ENCODE measurements around the gene GCNT2.
"Not testable (repeated sequence)": the region's sequence is repeated elsewhere in the genome, so short reads cannot be mapped to it uniquely, and the experiment has no call there.

The GCNT2 gene

DNA sequence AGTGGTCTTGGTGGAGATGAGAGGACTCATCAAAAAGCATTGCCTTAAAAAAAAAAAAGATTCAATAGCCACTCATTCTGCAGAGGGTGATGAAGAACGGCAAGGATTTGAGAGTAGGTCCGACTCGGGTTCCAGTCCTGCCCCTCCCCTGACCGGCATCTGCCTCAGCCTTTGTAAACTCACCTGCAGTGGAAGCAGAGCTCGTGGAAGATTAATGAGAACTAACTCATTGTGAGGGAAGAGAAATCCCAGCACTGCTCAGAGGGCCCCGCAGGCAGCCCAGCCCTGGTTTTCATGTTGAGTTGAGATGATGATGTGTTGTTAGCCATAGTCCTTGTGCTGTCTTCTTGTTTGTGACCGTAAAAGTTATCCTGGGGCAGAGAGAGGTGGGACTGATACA is 59.4 kb downstream of the GCNT2 start:
- no peak for DNase-seq (ENCODE audit: low read depth in 3 of 3)

GRCh38 chr6:10581402-10581801 is 60.3 kb downstream of the GCNT2 start:
- DNase-seq (ENCODE audit: low read depth in 3 of 3) = not testable (repeated sequence)

GRCh38 chr6:10582774-10583508 is 61.8 kb downstream of the GCNT2 start:
- no peak for DNase-seq (ENCODE audit: low read depth in 3 of 3)

- DNase-seq (ENCODE audit: low read depth in 3 of 3) = no peak
These were observed 62.4 kb downstream of the GCNT2 start for GRCh38 chr6:10583509-10583901.

DNA sequence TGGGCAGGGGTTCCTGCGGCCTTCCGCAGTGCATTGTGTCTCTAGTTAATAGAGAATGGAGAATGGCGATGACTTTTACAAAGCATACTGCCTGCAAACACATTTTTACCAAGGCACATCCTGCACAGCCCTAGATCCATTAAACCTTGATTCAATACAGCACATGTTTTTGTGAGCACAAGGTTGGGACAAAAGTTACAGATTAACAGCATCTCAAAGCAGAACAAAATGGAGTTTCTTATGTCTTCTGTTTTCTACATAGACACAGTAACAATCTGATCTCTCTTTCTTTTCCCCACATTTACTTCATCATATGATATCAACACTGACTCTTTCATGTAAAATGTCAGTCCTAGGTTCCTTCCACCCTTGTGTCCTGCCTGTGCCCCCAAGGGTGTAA is 63.5 kb downstream of the GCNT2 start:
- no peak for DNase-seq (ENCODE audit: low read depth in 3 of 3)

DNA sequence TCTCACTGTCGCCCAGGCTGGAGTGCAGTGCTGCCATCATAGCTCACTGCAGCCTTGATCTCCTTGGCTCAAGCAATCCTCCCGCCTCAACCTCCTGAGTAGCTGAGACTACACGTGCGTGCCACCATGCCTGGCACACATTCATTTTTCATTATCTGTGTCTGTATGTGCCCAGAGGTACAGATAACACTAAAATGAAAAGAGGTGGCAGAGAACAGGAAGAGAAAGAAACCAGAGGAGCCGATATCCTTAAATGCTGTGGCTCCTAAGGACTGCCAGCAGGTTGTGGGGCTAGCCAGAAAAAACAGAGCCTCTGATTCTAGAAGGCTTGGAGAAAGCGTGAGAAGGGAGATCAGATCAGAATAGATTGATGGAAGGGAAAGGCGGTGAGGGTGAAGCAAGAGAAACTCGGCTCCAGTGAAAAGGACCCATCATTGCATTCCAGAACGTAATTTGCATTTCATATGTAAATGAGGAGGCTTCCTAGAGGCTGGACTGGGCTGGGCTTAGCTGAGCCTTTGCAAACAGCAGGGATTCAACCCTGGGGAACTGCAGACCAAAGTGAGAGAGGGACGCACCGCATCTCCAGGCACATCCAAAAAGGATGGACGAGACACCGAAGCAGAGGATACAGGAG is 64.2 kb downstream of the GCNT2 start:
- DNase-seq (ENCODE audit: low read depth in 3 of 3) = no peak

- DNase-seq (ENCODE audit: low read depth in 3 of 3) = no peak
These were observed 65.2 kb downstream of the GCNT2 start for GRCh38 chr6:10586302-10586701.

GRCh38 chr6:10587656-10588406 is 66.7 kb downstream of the GCNT2 start:
- no peak for DNase-seq (ENCODE audit: low read depth in 3 of 3)

- no peak for DNase-seq (ENCODE audit: low read depth in 3 of 3)
These were observed 67.6 kb downstream of the GCNT2 start for GRCh38 chr6:10588562-10589428.

DNA sequence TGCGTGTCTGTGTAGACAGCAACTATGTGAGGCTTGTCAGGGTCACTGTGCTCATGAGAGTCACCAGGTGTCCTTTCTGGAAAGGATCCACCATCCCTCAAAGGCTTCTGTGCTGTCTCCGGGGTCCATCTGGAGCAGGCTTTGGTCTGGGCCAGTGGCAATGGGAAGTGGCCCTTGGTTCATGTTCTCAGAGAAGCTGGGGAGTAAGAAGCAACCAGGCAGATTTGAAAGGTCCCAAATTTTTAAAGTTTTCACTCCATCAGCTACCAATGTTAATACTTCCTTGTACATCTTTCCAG is 68.2 kb downstream of the GCNT2 start:
- DNase-seq (ENCODE audit: low read depth in 3 of 3) = no peak

DNA sequence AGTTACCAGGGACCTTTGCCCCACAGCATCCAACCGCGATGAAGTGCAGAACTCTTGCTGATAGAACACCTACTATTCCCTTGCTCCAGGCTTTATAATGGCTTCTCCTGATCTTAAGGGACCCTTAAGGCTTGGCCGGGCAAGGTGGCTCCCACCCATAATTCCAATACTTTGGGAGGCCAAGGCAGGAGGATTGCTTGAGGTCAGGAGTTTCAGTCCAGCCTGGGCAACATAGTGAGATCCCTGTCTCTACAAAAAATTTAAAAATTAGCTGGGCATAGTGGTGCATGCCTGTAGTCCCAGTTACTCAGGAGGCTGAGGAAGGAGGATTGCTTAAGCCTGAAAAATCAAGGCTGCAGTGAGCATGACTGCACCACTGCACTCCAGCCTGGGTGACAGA is 68.8 kb downstream of the GCNT2 start:
- no peak for DNase-seq (ENCODE audit: low read depth in 3 of 3)

GRCh38 chr6:10591422-10592160 is 70.4 kb downstream of the GCNT2 start:
- no peak for DNase-seq (ENCODE audit: low read depth in 3 of 3)

- DNase-seq (ENCODE audit: low read depth in 3 of 3) = no peak
These were observed 74.8 kb downstream of the GCNT2 start for GRCh38 chr6:10595731-10596664.

DNA sequence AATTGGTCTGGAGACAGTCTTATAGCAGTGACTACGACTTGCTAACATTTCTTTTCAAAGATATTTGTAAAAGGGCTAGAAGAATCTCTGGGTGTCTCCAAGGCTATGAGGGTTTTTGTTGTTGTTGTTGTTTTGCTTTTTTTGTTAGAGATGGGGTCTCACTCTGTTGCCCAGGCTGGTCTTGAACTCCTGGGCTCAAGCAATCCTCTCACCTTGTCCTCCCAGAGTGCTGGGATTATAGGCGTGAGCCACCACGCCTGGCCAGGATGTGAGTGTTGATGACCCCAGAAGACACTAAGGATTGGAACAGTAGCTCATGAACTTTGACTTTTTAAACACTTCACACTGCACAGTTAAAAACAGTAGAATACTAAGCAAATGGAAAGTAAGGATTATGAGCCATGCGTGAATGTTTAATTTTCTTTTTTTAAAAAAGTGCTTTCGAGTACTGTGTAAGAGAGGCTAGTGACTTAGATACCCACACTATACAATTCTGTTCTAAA is 76.4 kb downstream of the GCNT2 start:
- no peak for DNase-seq (ENCODE audit: low read depth in 3 of 3)

DNA sequence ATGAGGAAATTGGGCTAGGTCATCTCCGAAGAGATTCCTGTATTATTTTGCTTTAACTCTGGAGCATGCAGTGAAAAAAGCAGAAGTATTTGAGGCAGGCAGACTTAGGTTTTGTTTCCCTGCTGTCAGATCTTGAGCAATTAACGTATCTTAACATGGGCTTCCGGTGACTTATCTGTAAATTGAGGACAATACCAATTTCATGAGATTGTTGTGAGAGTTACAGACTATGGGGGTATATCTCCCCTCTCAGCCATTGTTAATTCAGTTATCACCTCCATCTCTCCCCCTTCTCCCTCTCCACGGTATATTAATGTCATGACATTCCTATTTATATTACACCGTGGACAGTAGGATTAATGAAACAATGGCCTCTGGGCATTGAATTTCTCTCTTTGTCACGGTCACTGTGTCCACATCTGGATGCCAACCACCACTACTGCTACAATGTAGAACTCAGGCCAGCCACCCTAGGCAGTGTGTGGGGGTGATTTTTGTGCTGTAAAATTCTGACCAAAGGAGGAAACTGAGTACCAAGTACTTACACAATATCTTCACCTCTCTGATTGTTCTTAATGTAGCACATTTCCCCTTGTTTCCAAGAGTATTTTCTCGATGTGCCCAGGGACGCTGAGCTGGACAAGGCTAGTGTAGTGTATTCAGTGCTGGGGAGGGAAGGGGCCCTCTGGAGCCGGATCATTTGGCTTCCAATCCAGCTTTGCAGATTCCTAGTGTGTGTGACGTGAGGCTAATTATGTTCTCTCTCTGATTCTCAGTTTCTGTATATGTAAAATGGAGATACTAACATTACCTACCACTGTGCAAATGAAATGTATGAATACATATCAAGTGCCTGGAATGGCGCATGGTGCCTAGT is 77.2 kb downstream of the GCNT2 start:
- DNase-seq (ENCODE audit: low read depth in 3 of 3) = no peak

GRCh38 chr6:10599046-10599445 is 77.9 kb downstream of the GCNT2 start:
- DNase-seq (ENCODE audit: low read depth in 3 of 3) = no peak

DNA sequence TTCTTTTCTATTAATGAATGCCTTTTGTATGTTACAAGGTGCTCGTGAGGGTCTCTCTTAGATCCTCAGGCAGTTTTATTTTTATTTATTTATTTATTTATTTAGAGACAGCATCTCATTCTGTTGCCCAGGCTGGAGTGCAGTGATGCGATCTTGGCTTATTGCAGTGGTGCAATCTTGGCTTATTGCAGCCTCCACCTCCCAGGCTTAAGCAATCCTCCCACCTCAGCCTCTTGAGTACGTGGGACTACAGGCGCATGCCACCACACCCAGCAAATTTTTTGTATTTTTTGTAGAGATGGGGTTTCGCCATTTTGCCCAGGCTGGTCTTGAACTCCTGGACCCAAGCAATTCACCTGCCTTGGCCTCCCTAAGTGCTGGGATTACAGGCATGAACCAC is 79.5 kb downstream of the GCNT2 start:
- not testable (repeated sequence) for DNase-seq (ENCODE audit: low read depth in 3 of 3)

DNA sequence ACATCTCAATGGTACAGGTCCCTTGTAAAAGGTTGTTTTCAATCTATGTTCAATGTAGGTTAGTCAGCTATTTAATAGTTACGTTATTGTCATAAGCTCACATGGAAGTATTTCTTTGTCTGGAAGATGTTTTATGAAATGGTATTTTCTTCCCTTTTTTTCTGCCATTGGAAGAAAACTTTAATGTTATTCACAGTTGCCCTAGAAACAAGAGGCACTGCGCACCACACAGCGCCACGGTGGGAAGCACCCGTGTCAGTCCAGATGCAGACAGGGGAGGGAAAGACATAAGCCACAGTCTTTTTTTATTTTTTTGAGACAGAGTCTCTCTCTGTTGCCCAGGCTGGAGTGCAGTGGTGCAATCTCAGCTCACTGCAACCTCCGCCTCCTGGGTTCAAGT is 82.1 kb downstream of the GCNT2 start:
- no peak for DNase-seq (ENCODE audit: low read depth in 3 of 3)

- no peak for DNase-seq (ENCODE audit: low read depth in 3 of 3)
These were observed 87.9 kb downstream of the GCNT2 start for GRCh38 chr6:10609038-10609437.
